GM23248 (cell line): Measurements from ENCODE around the gene NAALADL2. TPM values are rescaled to one million over a fixed set of nuclear protein-coding genes. Genes with fewer than 3 reads are reported as not detected.
"Not testable (repeated sequence)": the region's sequence is repeated elsewhere in the genome, so short reads cannot be mapped to it uniquely, and the experiment has no call there.

Experiments
- DNase-seq: peaks from one replicate; pipeline ENCODE4 v3.0.0-alpha.2; 2015
- H2AFZ ChIP-seq: fragments of 200-600 bp; sonication (generic); 2 replicates; pipeline ENCODE4 v1.6.1; 2016; ENCODE audit warnings: antibody characterized with exemption
- H3F3A ChIP-seq: fragments of 200-600 bp; sonication (generic); 2 replicates; pipeline ENCODE4 v1.6.1; 2016; ENCODE audit warnings: mild to moderate bottlenecking, antibody characterized with exemption, mixed run types; ENCODE audit not compliant: insufficient read depth
- H3K27ac ChIP-seq: fragments of 200-600 bp; sonication (generic); 2 replicates; pipeline ENCODE4 v1.5.1; 2016; ENCODE audit warnings: mild to moderate bottlenecking
- H3K27me3 ChIP-seq: fragments of 200-600 bp; sonication (generic); replicated peaks from 2 replicates; pipeline ENCODE4 v1.6.1; 2016; ENCODE audit warnings: mild to moderate bottlenecking; ENCODE audit not compliant: insufficient read depth
- H3K36me3 ChIP-seq: fragments of 200-600 bp; sonication (generic); 2 replicates; pipeline ENCODE4 v1.6.1; 2016; ENCODE audit warnings: low read depth, mild to moderate bottlenecking
- H3K4me1 ChIP-seq: fragments of 200-600 bp; sonication (generic); 2 replicates; pipeline ENCODE4 v1.6.1; 2016; ENCODE audit warnings: mild to moderate bottlenecking; ENCODE audit not compliant: insufficient read depth
- H3K4me2 ChIP-seq: fragments of 200-600 bp; sonication (generic); one replicate; pipeline ENCODE4 v1.6.1; 2016; ENCODE audit warnings: mild to moderate bottlenecking; ENCODE audit not compliant: unreplicated experiment
- H3K4me3 ChIP-seq: fragments of 200-600 bp; sonication (generic); 2 replicates; pipeline ENCODE4 v1.5.1; 2016; ENCODE audit warnings: mild to moderate bottlenecking
- H3K79me2 ChIP-seq: fragments of 200-600 bp; sonication (generic); 2 replicates; pipeline ENCODE4 v1.6.1; 2016; ENCODE audit warnings: mild to moderate bottlenecking; ENCODE audit not compliant: insufficient read depth
- H3K9ac ChIP-seq: fragments of 200-600 bp; sonication (generic); 2 replicates; pipeline ENCODE4 v1.6.1; 2016; ENCODE audit warnings: mild to moderate bottlenecking
- H3K9me2 ChIP-seq: fragments of 200-600 bp; sonication (generic); 2 replicates; pipeline ENCODE4 v1.6.1; 2016; ENCODE audit warnings: mixed run types, mild to moderate bottlenecking, moderate library complexity; ENCODE audit not compliant: insufficient read depth
- H3K9me3 ChIP-seq: fragments of 200-600 bp; sonication (generic); one replicate; pipeline ENCODE4 v1.6.1; 2017; ENCODE audit warnings: low read depth
- H4K20me1 ChIP-seq: fragments of 200-600 bp; sonication (generic); 2 replicates; pipeline ENCODE4 v1.6.0; 2016; ENCODE audit not compliant: insufficient read depth
- EZH2 ChIP-seq: fragments of 200-600 bp; sonication (generic); IDR thresholded peaks from 2 replicates; pipeline ENCODE4 v1.6.1; 2018; ENCODE audit warnings: antibody characterized with exemption, mild to moderate bottlenecking; ENCODE audit not compliant: insufficient read depth, poor library complexity, severe bottlenecking
- EZH2phosphoT487 ChIP-seq: fragments of 200-600 bp; sonication (generic); IDR thresholded peaks from 2 replicates; pipeline ENCODE4 v1.6.1; 2018; ENCODE audit warnings: antibody characterized with exemption, moderate library complexity, mild to moderate bottlenecking, low read depth; ENCODE audit not compliant: insufficient read depth
- WGBS, 2 experiments: methylation state at CpG; one replicate each; pipeline ENCODE4 v1.1.6; 2015 to 2017; ENCODE audit warnings: low lambda C conversion rate in 2 of 2, low coverage in 1 of 2; ENCODE audit errors: missing lambda C conversion rate in 2 of 2; 5-methylcytosine and 5-hydroxymethylcytosine counted together
- in situ Hi-C: fragments of 300-500 bp; cut with MboI; formaldehyde crosslinking; loops from 2 replicates; pipeline ENCODE4 v1.15.0; 2020
- polyA plus RNA-seq: library from polyadenylated mRNA; unstranded; fragments of >200 nt; fragmentation: Nextera tagmentation; extraction: Ambion mirVana; gene quantifications from 2 replicates; pipeline ENCODE4 v1.2.1, GENCODE V29; 2016
- total RNA-seq: library from RNA; depleted of rRNA; stranded (reverse); fragments of >200 nt; shearing (Covaris generic); gene quantifications from 2 replicates; pipeline ENCODE4 v1.2.3, GENCODE V29; 2014

NAALADL2 gene
- total and polyA plus RNA-seq, 2 experiments from 2014 or later: 20.5 to 81.0 TPM

DNA sequence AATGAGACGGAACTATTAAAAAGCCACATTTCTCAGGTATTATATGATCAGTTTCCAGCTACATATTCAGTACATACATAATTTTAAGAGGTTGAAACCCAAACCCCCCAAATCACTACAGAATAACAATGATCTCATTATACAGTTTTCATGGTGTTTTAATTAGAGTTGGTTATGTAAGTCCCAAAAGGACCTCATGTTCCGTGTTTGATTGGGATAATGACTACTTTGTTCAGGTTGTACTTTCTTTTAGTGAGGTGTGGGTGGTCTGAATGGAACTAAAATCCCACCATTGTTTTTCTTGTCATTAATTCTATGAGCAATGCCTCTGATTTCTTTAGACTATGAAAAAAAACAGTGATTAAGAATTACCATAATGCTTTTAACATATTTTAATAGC, 905.6 kb downstream of the NAALADL2 start:
- Histone ChIP-seq H3F3A (no peaks in the 10 kb centered on the region), H3K27me3 (no peaks in the 10 kb centered on the region), H3K27ac (no peak overlapping the region), H3K4me2 (no peak overlapping the region), H3K9ac (no peak overlapping the region), H2AFZ (no peak overlapping the region), H3K9me2 (no peaks in the 10 kb centered on the region), H3K9me3 (no peaks in the 10 kb centered on the region), H3K4me1 (no peaks in the 10 kb centered on the region), H3K36me3 (no peaks in the 10 kb centered on the region), H3K4me3 (no peak overlapping the region), H3K79me2 (no peaks in the 10 kb centered on the region), H4K20me1 (no peaks in the 10 kb centered on the region)
- in situ Hi-C loops: no loop called here
- DNase-seq: no peak
- no peak for TF ChIP-seq EZH2
- no peak for TF ChIP-seq EZH2phosphoT487
- WGBS, 2 experiments: 71 to 73% methylated on average over 2 of the region's 2 CpGs

DNA sequence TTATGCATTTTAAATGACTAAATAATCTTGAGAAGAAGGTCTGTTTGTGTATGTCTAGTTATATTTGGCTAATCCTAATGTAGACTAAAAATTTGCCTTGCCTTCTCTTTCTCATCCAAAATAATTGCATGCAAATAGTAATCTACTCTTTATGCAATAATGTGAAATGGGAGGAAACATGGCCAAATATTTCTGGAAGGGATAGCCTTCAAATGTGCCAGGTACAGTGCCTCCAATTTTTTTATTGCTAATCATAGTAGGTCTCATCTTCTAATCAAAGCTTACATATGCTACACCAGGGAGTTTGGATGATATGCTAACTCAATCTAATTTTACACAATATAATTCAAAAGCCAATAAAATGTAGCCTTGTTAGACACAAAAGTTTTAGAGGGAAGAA, 911.3 kb downstream of the NAALADL2 start:
- Histone ChIP-seq H3K36me3 (no peaks in the 10 kb centered on the region), H4K20me1 (no peaks in the 10 kb centered on the region), H3K4me2 (no peak overlapping the region), H3K4me1 (no peaks in the 10 kb centered on the region), H3K9me3 (no peaks in the 10 kb centered on the region), H3K4me3 (no peak overlapping the region), H3K27me3 (no peaks in the 10 kb centered on the region), H2AFZ (no peak overlapping the region), H3F3A (no peaks in the 10 kb centered on the region), H3K79me2 (no peaks in the 10 kb centered on the region), H3K9ac (no peak overlapping the region), H3K27ac (no peak overlapping the region), H3K9me2 (no peaks in the 10 kb centered on the region)
- in situ Hi-C loops: no loop called here
- TF ChIP-seq EZH2: no peak
- TF ChIP-seq EZH2phosphoT487: no peak
- no peak for DNase-seq

GRCh38 chr3:175777495-175777894, 918.4 kb downstream of the NAALADL2 start:
- H3K4me2 ChIP-seq: no peak overlapping the region
- H3K79me2 ChIP-seq: no peaks in the 10 kb centered on the region
- H3K4me3 ChIP-seq: no peak overlapping the region
- WGBS, 2 experiments: 7 to 11% methylated on average over 3 of the region's 3 CpGs
- H3F3A ChIP-seq: no peaks in the 10 kb centered on the region
- no peak overlapping the region for H3K9ac ChIP-seq
- no peaks in the 10 kb centered on the region for H3K4me1 ChIP-seq
- no peak for TF ChIP-seq EZH2
- TF ChIP-seq EZH2phosphoT487: no peak
- H3K36me3 ChIP-seq: no peaks in the 10 kb centered on the region
- H3K9me3 ChIP-seq: no peaks in the 10 kb centered on the region
- no peaks in the 10 kb centered on the region for H4K20me1 ChIP-seq
- H3K27me3 ChIP-seq: no peaks in the 10 kb centered on the region
- H3K9me2 ChIP-seq: no peaks in the 10 kb centered on the region
- in situ Hi-C loops: no loop called here
- DNase-seq: peak; percentile 20
- H3K27ac ChIP-seq: no peak overlapping the region
- no peak overlapping the region for H2AFZ ChIP-seq

DNA sequence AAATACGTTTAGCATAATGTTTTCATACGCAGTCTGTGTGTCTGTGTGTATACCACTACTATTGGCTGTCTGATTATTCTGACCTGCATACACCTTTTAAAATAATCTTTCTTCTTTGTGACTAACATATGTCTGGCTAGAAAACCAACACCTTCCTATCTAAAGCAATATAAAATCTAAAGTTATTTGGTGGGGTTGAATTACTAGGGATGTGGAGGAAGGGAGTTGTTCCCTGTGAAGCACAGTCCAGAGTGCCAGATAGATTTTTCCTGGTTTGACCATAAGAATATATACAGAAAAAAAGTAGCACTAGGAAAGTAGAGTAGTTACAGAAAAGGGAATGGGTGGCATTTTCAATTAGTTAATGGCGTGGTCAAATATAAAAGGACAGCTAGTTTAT, 918.8 kb downstream of the NAALADL2 start:
- H3K9me2 ChIP-seq: no peaks in the 10 kb centered on the region
- no peak overlapping the region for H3K4me2 ChIP-seq
- H4K20me1 ChIP-seq: no peaks in the 10 kb centered on the region
- no peak for DNase-seq
- no peaks in the 10 kb centered on the region for H3K4me1 ChIP-seq
- no peak overlapping the region for H3K27ac ChIP-seq
- H2AFZ ChIP-seq: no peak overlapping the region
- H3F3A ChIP-seq: no peaks in the 10 kb centered on the region
- no peaks in the 10 kb centered on the region for H3K9me3 ChIP-seq
- WGBS, 2 experiments: 90% methylated on average over 3 of the region's 3 CpGs
- H3K9ac ChIP-seq: no peak overlapping the region
- H3K36me3 ChIP-seq: no peaks in the 10 kb centered on the region
- no peak overlapping the region for H3K4me3 ChIP-seq
- no peaks in the 10 kb centered on the region for H3K27me3 ChIP-seq
- in situ Hi-C loops: no loop called here
- H3K79me2 ChIP-seq: no peaks in the 10 kb centered on the region
- TF ChIP-seq EZH2: no peak
- no peak for TF ChIP-seq EZH2phosphoT487

DNA sequence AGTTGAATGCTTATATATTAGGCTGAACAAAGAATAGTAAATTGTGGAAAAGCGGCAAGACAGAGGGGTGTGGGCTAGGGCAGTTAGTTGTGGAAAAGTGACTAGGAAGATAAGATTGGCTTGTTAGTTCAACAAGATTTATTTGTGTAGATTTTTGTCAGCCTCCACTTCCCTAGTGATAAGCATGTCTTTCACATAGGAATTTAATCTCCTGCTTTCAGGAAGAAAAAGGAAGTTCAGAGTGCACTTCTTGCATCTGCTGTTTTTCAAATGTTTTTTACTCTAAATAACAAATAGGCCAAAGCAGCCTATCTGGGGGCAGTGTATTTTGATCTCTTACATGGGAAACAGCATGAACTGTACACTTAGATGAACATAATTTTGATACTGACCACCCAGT, 919.9 kb downstream of the NAALADL2 start:
- DNase-seq: no peak
- WGBS, 2 experiments: 95% methylated on average over 1 of the region's 1 CpG
- H3K27me3 ChIP-seq: no peaks in the 10 kb centered on the region
- in situ Hi-C loops: no loop called here
- no peaks in the 10 kb centered on the region for H3K9me3 ChIP-seq
- no peaks in the 10 kb centered on the region for H3K79me2 ChIP-seq
- H3K36me3 ChIP-seq: no peaks in the 10 kb centered on the region
- no peak overlapping the region for H3K4me2 ChIP-seq
- no peaks in the 10 kb centered on the region for H3F3A ChIP-seq
- no peak overlapping the region for H3K9ac ChIP-seq
- H3K4me3 ChIP-seq: no peak overlapping the region
- no peaks in the 10 kb centered on the region for H3K4me1 ChIP-seq
- H4K20me1 ChIP-seq: no peaks in the 10 kb centered on the region
- TF ChIP-seq EZH2 (no peak), EZH2phosphoT487 (no peak)
- H3K9me2 ChIP-seq: no peaks in the 10 kb centered on the region
- no peak overlapping the region for H2AFZ ChIP-seq
- no peak overlapping the region for H3K27ac ChIP-seq

DNA sequence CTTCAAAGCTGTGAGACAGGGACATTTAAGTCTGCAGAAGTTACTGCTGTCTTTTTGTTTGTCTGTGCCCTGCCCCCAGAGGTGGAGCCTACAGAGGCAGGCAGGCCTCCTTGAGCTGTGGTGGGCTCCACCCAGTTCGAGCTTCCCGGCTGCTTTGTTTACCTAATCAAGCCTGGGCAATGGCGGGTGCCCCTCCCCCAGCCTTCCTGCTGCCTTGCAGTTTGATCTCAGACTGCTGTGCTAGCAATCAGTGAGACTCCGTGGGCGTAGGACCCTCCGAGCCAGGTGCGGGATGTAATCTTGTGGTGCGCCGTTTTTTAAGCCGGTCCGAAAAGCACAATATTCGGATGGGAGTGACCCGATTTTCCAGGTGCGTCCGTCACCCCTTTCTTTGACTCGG, 928.0 kb downstream of the NAALADL2 start:
- H3K9me3 ChIP-seq: not testable (repeated sequence)
- 76 to 100% methylated on average over 5 of the region's 16 CpGs for WGBS, 2 experiments

More for the DNA sequence above, 928.0 kb downstream of the NAALADL2 start:
- H3K27ac ChIP-seq, H3K27me3 ChIP-seq, H3K9me2 ChIP-seq, in situ Hi-C loops, H3K4me1 ChIP-seq, H4K20me1 ChIP-seq, H3K4me3 ChIP-seq, H3K79me2 ChIP-seq, DNase-seq, H2AFZ ChIP-seq, H3F3A ChIP-seq, H3K4me2 ChIP-seq, H3K36me3 ChIP-seq, H3K9ac ChIP-seq: not testable (repeated sequence)
